SK-N-SH (cell line): ENCODE data around the gene MEA1. TPM values are rescaled to one million over a fixed set of nuclear protein-coding genes. Genes with fewer than 3 reads are reported as not detected.

Experiments used
- CTCF ChIA-PET: fragments of 300-600, 350-600 bp; formaldehyde crosslinking; extraction: SDS; loops from one replicate; lab custom pipeline; 2021; lab: Yijun Ruan, JAX
- POLR2A ChIA-PET: fragments of 350-600 bp; sonication (Branson Sonifier 250); formaldehyde crosslinking; extraction: SDS; loops from one replicate; lab custom pipeline; 2020; ENCODE audit warnings: antibody characterized with exemption, inconsistent platforms; lab: Yijun Ruan, JAX
- DNase-seq: peaks from one replicate; pipeline ENCODE4 v3.0.0; 2012
- H2AFZ ChIP-seq: fragments of 200-600 bp; sonication (generic); 2 replicates; pipeline ENCODE4 v1.8.1; 2016; ENCODE audit warnings: antibody characterized with exemption, mild to moderate bottlenecking, low read depth
- H3F3A ChIP-seq: fragments of 200-600 bp; sonication (generic); replicated peaks from 2 replicates; pipeline ENCODE3; 2016; ENCODE audit warnings: antibody characterized with exemption, mild to moderate bottlenecking; ENCODE audit not compliant: insufficient read depth
- H3K27ac ChIP-seq, 2 experiments: fragments of 200-500 bp in 1 of 2; fragments of 200-600 bp in 1 of 2; sonication (Bioruptor generic) in 1 of 2; sonication (generic), shearing (Covaris generic) in 1 of 2; 2 replicates each; pipeline versions ENCODE4 v1.5.1 to v1.6.1; 2014 to 2016; ENCODE audit warnings: low read depth in 2 of 2, inconsistent platforms in 1 of 2, low read length in 1 of 2, mild to moderate bottlenecking in 1 of 2, mixed read lengths in 1 of 2
- H3K27me3 ChIP-seq: fragments of 200-600 bp; sonication (generic), shearing (Covaris generic); 2 replicates; pipeline ENCODE4 v1.6.1; 2016; ENCODE audit warnings: mixed run types; ENCODE audit not compliant: insufficient read depth
- H3K36me3 ChIP-seq, 2 experiments: fragments of 200-500 bp in 1 of 2; fragments of 200-600 bp in 1 of 2; sonication (Bioruptor generic) in 1 of 2; sonication (generic) in 1 of 2; replicated peaks in 1 of 2; 2 replicates each; pipeline versions ENCODE3 to v1.5.1; 2014 to 2016; ENCODE audit warnings: low read length in 1 of 2, mild to moderate bottlenecking in 1 of 2; ENCODE audit not compliant: insufficient read depth in 2 of 2, control insufficient read depth in 1 of 2
- H3K4me1 ChIP-seq, 2 experiments: fragments of 200-500 bp in 1 of 2; fragments of 200-600 bp in 1 of 2; sonication (Bioruptor generic) in 1 of 2; sonication (generic), shearing (Covaris generic) in 1 of 2; 2 replicates each; pipeline versions ENCODE4 v1.5.1 to v1.6.1; 2014 to 2016; ENCODE audit warnings: low read depth in 1 of 2, low read length in 1 of 2, mixed run types in 1 of 2; ENCODE audit not compliant: insufficient read depth in 2 of 2, control insufficient read depth in 1 of 2
- H3K4me2 ChIP-seq: fragments of 200-600 bp; sonication (generic), shearing (Covaris generic); 2 replicates; pipeline ENCODE4 v1.6.1; 2017; ENCODE audit warnings: mixed run types
- H3K4me3 ChIP-seq, 2 experiments: fragments of 200-500 bp in 1 of 2; fragments of 200-600 bp in 1 of 2; sonication (Bioruptor generic) in 1 of 2; sonication (generic), shearing (Covaris generic) in 1 of 2; 2 replicates each; pipeline versions ENCODE4 v1.5.1 to v1.8.1; 2014 to 2016; ENCODE audit warnings: low read depth in 2 of 2, inconsistent platforms in 1 of 2, low read length in 1 of 2, mild to moderate bottlenecking in 1 of 2, mixed read lengths in 1 of 2, moderate library complexity in 1 of 2
- H3K79me2 ChIP-seq: fragments of 200-600 bp; sonication (generic); 2 replicates; pipeline ENCODE4 v1.8.1; 2017; ENCODE audit warnings: mild to moderate bottlenecking; ENCODE audit not compliant: insufficient read depth
- H3K9ac ChIP-seq: fragments of 200-600 bp; sonication (generic); 2 replicates; pipeline ENCODE4 v1.6.1; 2017; ENCODE audit warnings: mixed run types
- H3K9me2 ChIP-seq: fragments of 200-600 bp; sonication (generic); 2 replicates; pipeline ENCODE4 v1.6.1; 2017; ENCODE audit warnings: mixed run types
- H3K9me3 ChIP-seq: fragments of 200-600 bp; sonication (generic); 2 replicates; pipeline ENCODE4 v1.6.1; 2017; ENCODE audit warnings: mixed run types, mild to moderate bottlenecking, moderate library complexity
- H4K20me1 ChIP-seq: fragments of 200-600 bp; sonication (generic); 2 replicates; pipeline ENCODE4 v1.6.1; 2017; ENCODE audit warnings: mild to moderate bottlenecking, mixed run types; ENCODE audit not compliant: insufficient read depth
- CHD2 ChIP-seq: fragments of 150-350 bp; IDR thresholded peaks from 2 replicates; pipeline ENCODE4 v1.6.1; 2018; ENCODE audit warnings: low read length; ENCODE audit not compliant: partially characterized antibody
- ELF1 ChIP-seq: IDR thresholded peaks from 2 replicates; pipeline ENCODE4 v1.4.0; 2012
- EZH2phosphoT487 ChIP-seq: fragments of 200-600 bp; sonication (generic); IDR thresholded peaks from 2 replicates; pipeline ENCODE4 v1.6.1; 2017; ENCODE audit warnings: low read depth, mixed run types, mild to moderate bottlenecking, antibody characterized with exemption, moderate library complexity, borderline replicate concordance
- GABPA ChIP-seq: IDR thresholded peaks from 2 replicates; pipeline ENCODE4 v1.4.0; 2012; ENCODE audit warnings: low read depth, mild to moderate bottlenecking
- GATA2 ChIP-seq: sonication (generic); formaldehyde crosslinking; IDR thresholded peaks from 2 replicates; pipeline ENCODE4 v1.5.0; 2020; ENCODE audit warnings: mild to moderate bottlenecking, missing genetic modification reagents
- IRF3 ChIP-seq: fragments of 150-350 bp; IDR thresholded peaks from 2 replicates; pipeline ENCODE4 v1.6.1; 2016; ENCODE audit warnings: mild to moderate bottlenecking, low read depth, low read length
- MAX ChIP-seq: IDR thresholded peaks from 2 replicates; pipeline ENCODE4 v1.4.0; 2012; ENCODE audit warnings: low read depth
- PBX3 ChIP-seq: IDR thresholded peaks from 2 replicates; pipeline ENCODE4; 2012
- POLR2AphosphoS5 ChIP-seq: IDR thresholded peaks from 2 replicates; pipeline ENCODE4 v1.6.1; 2012; ENCODE audit warnings: low read depth, low read length
- RAD21 ChIP-seq: IDR thresholded peaks from 2 replicates; pipeline ENCODE4 v1.6.1; 2012; ENCODE audit warnings: mild to moderate bottlenecking, low read length
- REST ChIP-seq: IDR thresholded peaks from 2 replicates; pipeline ENCODE4 v1.6.1; 2012; ENCODE audit warnings: mild to moderate bottlenecking, low read depth, low read length, moderate library complexity
- USF1 ChIP-seq: IDR thresholded peaks from 2 replicates; pipeline ENCODE4 v1.4.0; 2012; ENCODE audit warnings: low read depth, borderline replicate concordance
- YY1 ChIP-seq: IDR thresholded peaks from 2 replicates; pipeline ENCODE4 v1.4.0; 2012; ENCODE audit warnings: low read depth, mild to moderate bottlenecking
- WGBS: methylation state at CpG from one replicate; pipeline ENCODE4 v1.1.6; 2017; ENCODE audit warnings: low lambda C conversion rate; 5-methylcytosine and 5-hydroxymethylcytosine counted together
- polyA plus RNA-seq, 3 experiments: library from polyadenylated mRNA; depleted of rRNA; stranded (reverse); fragments of >200 nt; gene quantifications; 2 replicates each; pipeline ENCODE4 v1.2.3, GENCODE V29; 2012

The MEA1 gene
- polyA plus RNA-seq, 1 of the 3 experiments (the other 2 are of a cell fraction) = 171 TPM

GRCh38 chr6:43047998-43048397 is 34.3 kb upstream of the MEA1 start:
- H3K36me3 ChIP-seq = peaks cover 14 to 68% of the 10 kb centered on the region in 2 experiments
- POLR2A ChIA-PET = no interaction called here

GRCh38 chr6:43045371-43045930 is 31.7 kb upstream of the MEA1 start:
- Histone ChIP-seq H3K79me2 (no peaks in the 10 kb centered on the region; the same call in 1 of the 2 replicates), H3K9me3 (no peaks in the 10 kb centered on the region), H3K36me3 (peaks cover 18 to 74% of the 10 kb centered on the region in 2 experiments), H3K9me2 (no peaks in the 10 kb centered on the region), H3F3A (no peaks in the 10 kb centered on the region), H3K4me3 (no peak overlapping the region), H3K4me1 (no peaks in the 10 kb centered on the region), H3K27ac (no peak overlapping the region)
- no peak for DNase-seq
- TF ChIP-seq GABPA (no peak), EZH2phosphoT487 (no peak), POLR2AphosphoS5 (no peak), MAX (no peak), PBX3 (no peak), IRF3 (no peak), REST (no peak), USF1 (no peak), ELF1 (no peak), RAD21 (no peak)
- TF ChIP-seq, all 33 proteins: peak for 0
- CTCF ChIA-PET = interaction anchor here (0.5 to 1.2 kb wide), 4 partner anchors 9 to 97 kb away, joined by 3 read pairs; partner anchors contain the start of gene CUL7
- Histone ChIP-seq H3K4me2 (no peak overlapping the region), H2AFZ (no peak overlapping the region), H3K9ac (no peak overlapping the region), H3K27me3 (no peaks in the 10 kb centered on the region), H4K20me1 (no peaks in the 10 kb centered on the region)
- WGBS = 93% methylated on average over 5 of the region's 11 CpGs
- POLR2A ChIA-PET = no interaction called here

More at GRCh38 chr6:43047998-43048397, 34.3 kb upstream of the MEA1 start:
- WGBS = 93% methylated on average over 6 of the region's 7 CpGs
- CTCF ChIA-PET = interaction anchor here (0.6 to 1.5 kb wide), 2 partner anchors 96 to 449 kb away, joined by 3 to 5 read pairs; no protein-coding TSS in a partner anchor
- no peaks in the 10 kb centered on the region for H3K9me2 ChIP-seq
- no peaks in the 10 kb centered on the region for H3F3A ChIP-seq
- no peak overlapping the region for H2AFZ ChIP-seq
- no peaks in the 10 kb centered on the region for H3K9me3 ChIP-seq
- peaks cover 8 to 21% of the 10 kb centered on the region in 2 experiments; a peak in 3 of 4 replicates for H3K4me1 ChIP-seq
- peaks cover 22% of the 10 kb centered on the region for H3K79me2 ChIP-seq
- no peak overlapping the region for H3K9ac ChIP-seq
- H3K4me3 ChIP-seq = no peak overlapping the region
- no peak overlapping the region for H3K27ac ChIP-seq
- no peak for DNase-seq
- H3K27me3 ChIP-seq = no peaks in the 10 kb centered on the region
- no peaks in the 10 kb centered on the region for H4K20me1 ChIP-seq
- TF ChIP-seq GATA2 (CRISPR knock-in tag) (no peak), POLR2AphosphoS5 (no peak), YY1 (no peak), CHD2 (no peak)
- no peak overlapping the region for H3K4me2 ChIP-seq
